GM12892 (cell line): ENCODE measurements around the gene UNC80.

Source experiments
- POLR2A ChIP-seq: IDR thresholded peaks from 2 replicates; pipeline ENCODE4 v1.6.1; 2011; ENCODE audit warnings: low read depth, low read length, control low read depth
- POLR2AphosphoS5 ChIP-seq: IDR thresholded peaks from 2 replicates; pipeline ENCODE4 v1.6.1; 2011; ENCODE audit warnings: low read depth, low read length, control low read depth

DNA sequence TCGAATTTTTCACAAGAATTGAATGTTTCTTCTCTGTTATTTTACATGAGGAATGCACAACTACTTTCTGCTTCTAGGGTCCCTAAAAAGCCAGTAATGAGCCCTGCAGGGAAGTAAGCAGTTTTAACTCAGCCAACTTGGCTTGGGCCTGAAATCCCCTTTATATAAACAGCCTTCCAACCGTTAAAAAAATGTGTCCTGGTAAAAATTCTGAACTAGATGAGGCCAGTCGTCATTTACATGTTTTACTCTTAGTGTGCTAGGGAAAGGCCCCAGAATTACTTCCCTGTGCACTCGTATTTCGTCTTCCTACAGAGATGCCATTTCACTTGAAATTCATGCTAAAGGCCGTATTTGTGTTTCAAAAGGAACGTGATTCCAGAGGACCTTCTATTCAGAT, 188.4 kb downstream of the UNC80 start:
- no peak for TF ChIP-seq POLR2AphosphoS5
- TF ChIP-seq POLR2A, result no peak
